H1 (cell line): Measurements from ENCODE around the gene TMCC1. TPM values are rescaled to one million over a fixed set of nuclear protein-coding genes. Genes with fewer than 3 reads are reported as not detected.

Source experiments
- BCL11A ChIP-seq, 2 experiments: IDR thresholded peaks; one replicate each; pipeline ENCODE4 v1.6.1; 2011; ENCODE audit warnings: low read depth in 2 of 2, low read length in 2 of 2, mild to moderate bottlenecking in 2 of 2
- CBX8 ChIP-seq: fragments of 300-800, 300-1000 bp; sonication (generic); IDR thresholded peaks from 2 replicates; pipeline ENCODE4 v1.7.1; 2016; ENCODE audit warnings: low read depth, low read length, borderline replicate concordance
- GTF2F1 ChIP-seq: IDR thresholded peaks from 2 replicates; pipeline ENCODE4 v1.6.1; 2012; ENCODE audit warnings: low read depth, low read length, improper control_type of control experiment, borderline replicate concordance
- RFX5 ChIP-seq: IDR thresholded peaks from 2 replicates; pipeline ENCODE4 v1.6.1; 2011; ENCODE audit warnings: low read depth, low read length, improper control_type of control experiment, borderline replicate concordance
- TCF12 ChIP-seq: IDR thresholded peaks from 2 replicates; pipeline ENCODE4 v1.6.1; 2011; ENCODE audit warnings: low read depth, mild to moderate bottlenecking, low read length
- TEAD4 ChIP-seq: IDR thresholded peaks from 2 replicates; pipeline ENCODE4 v1.6.1; 2012; ENCODE audit warnings: low read depth, low read length, inconsistent platforms, mixed read lengths
- polyA plus RNA-seq, 7 experiments: library from polyadenylated mRNA; depleted of rRNA in 3 of 7; stranded (reverse) in 5 of 7; unstranded in 2 of 7; fragments of >200 nt in 5 of 7; fragments of 200-250 nt in 2 of 7; gene quantifications; 1 replicate in 5 of 7; 2 replicates in 1 of 7; 4 replicates in 1 of 7; pipeline versions ENCODE4 v1.2.1 to v1.2.3, GENCODE V29; 2011 to 2013; ENCODE audit warnings: missing spikeins in 2 of 7, mixed read lengths in 2 of 7
- total RNA-seq: library from RNA; stranded (reverse); fragmentation: NEBNext Ultra II Directional; extraction: Animal tissue kit (Norgen Biotek cat#: 25700); gene quantifications from 2 replicates; pipeline ENCODE4 v1.2.1, GENCODE V29; 2021
- TF ChIP-seq, protein P1 (sequence below), 3 experiments: IDR thresholded peaks; 1 replicate in 2 of 3; 2 replicates in 1 of 3; pipeline versions ENCODE4 v1.5.1 to v1.6.1; 2011; ENCODE audit warnings: low read length in 3 of 3, mild to moderate bottlenecking in 3 of 3, inconsistent platforms in 2 of 3, low read depth in 1 of 3, moderate library complexity in 1 of 3; ENCODE audit not compliant: insufficient read depth in 1 of 3; ENCODE audit errors: control extremely low read depth in 1 of 3

The TMCC1 gene
- total and polyA plus RNA-seq, 2 of the 8 experiments (the other 6 are each of a cell fraction or from before 2014, with no cell fraction given): 10.4 to 27.1 TPM

DNA sequence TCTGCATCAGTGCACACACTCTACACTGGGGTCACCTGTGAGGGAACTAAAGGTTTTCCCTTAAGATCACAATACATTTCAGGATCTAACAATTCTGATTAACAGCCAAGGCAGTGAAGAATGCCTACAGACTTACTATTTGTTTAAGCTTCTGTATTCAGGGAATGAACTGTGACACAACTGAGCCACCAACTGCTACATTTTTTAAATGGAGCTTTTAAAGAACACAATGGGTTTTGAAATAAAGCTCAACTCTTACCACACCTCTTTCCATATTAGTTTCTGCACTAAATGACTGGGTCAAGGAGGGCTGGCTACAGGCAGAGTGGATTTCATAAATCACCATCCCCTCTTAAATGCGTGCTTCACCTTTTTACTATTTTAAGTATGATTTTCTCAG, 100.2 kb downstream of the TMCC1 start (continued):
- TF ChIP-seq, protein P1, sequence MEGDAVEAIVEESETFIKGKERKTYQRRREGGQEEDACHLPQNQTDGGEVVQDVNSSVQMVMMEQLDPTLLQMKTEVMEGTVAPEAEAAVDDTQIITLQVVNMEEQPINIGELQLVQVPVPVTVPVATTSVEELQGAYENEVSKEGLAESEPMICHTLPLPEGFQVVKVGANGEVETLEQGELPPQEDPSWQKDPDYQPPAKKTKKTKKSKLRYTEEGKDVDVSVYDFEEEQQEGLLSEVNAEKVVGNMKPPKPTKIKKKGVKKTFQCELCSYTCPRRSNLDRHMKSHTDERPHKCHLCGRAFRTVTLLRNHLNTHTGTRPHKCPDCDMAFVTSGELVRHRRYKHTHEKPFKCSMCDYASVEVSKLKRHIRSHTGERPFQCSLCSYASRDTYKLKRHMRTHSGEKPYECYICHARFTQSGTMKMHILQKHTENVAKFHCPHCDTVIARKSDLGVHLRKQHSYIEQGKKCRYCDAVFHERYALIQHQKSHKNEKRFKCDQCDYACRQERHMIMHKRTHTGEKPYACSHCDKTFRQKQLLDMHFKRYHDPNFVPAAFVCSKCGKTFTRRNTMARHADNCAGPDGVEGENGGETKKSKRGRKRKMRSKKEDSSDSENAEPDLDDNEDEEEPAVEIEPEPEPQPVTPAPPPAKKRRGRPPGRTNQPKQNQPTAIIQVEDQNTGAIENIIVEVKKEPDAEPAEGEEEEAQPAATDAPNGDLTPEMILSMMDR (IDR thresholded peaks at IDR 0.05; ENCODE audit: control extremely low read depth in 1 of 3, insufficient read depth in 1 of 3, low read depth in 1 of 3, low read length in 3 of 3): no peak
- TF ChIP-seq RFX5 (no peak), BCL11A (IDR thresholded peaks at IDR 0.05; ENCODE audit: low read depth in 2 of 2, low read length in 2 of 2) (no peak), TCF12 (no peak), GTF2F1 (no peak), CBX8 (no peak), TEAD4 (no peak)
